CD4-positive, alpha-beta T cell (primary cell): ENCODE measurements around the gene RCAN2. TPM values are rescaled to one million over a fixed set of nuclear protein-coding genes. Genes with fewer than 3 reads are reported as not detected.

Source experiments
- ATAC-seq: fragments of 200-7000 bp; cut with Tn5 transposase; one replicate; pipeline ENCODE4 v1.10.0; 2022; ENCODE audit warnings: mild to moderate bottlenecking; ENCODE audit not compliant: poor library complexity
- CTCF ChIA-PET: fragments of 350-600 bp; sonication (Branson Sonifier 250); formaldehyde crosslinking; loops from one replicate; lab custom pipeline; 2021; ENCODE audit warnings: antibody characterized with exemption, inconsistent platforms; lab: Charles Lee
- POLR2A ChIA-PET: fragments of 350-600 bp; sonication (Branson Sonifier 250); formaldehyde crosslinking; loops from one replicate; lab custom pipeline; 2021; ENCODE audit warnings: antibody characterized with exemption, inconsistent platforms; lab: Charles Lee
- DNase-seq, 14 experiments: peaks; one replicate each; pipeline ENCODE4 v3.0.0-alpha.2; 2013 to 2020; ENCODE audit warnings: mixed read lengths in 2 of 14
- H3K27ac ChIP-seq, 2 donors: one replicate each; pipeline versions ENCODE4 v1.5.1 to v1.7.0; 2013; ENCODE audit warnings: low read length in 2 of 2, low read depth in 1 of 2, mild to moderate bottlenecking in 1 of 2
- H3K27me3 ChIP-seq, 2 experiments: 1 replicate in 1 of 2; 2 replicates in 1 of 2; pipeline versions ENCODE4 v1.6.1 to v1.7.0; 2013; ENCODE audit warnings: low read length in 2 of 2, control low read depth in 1 of 2, mild to moderate bottlenecking in 1 of 2, moderate library complexity in 1 of 2; ENCODE audit not compliant: insufficient read depth in 2 of 2, control insufficient read depth in 1 of 2
- H3K36me3 ChIP-seq: one replicate; pipeline ENCODE4 v1.6.1; 2013; ENCODE audit warnings: low read length, control low read depth; ENCODE audit not compliant: insufficient read depth
- H3K4me1 ChIP-seq: one replicate; pipeline ENCODE4 v1.6.1; 2013; ENCODE audit warnings: low read length, control low read depth; ENCODE audit not compliant: insufficient read depth
- H3K4me3 ChIP-seq: one replicate; pipeline ENCODE4 v1.5.1; 2013; ENCODE audit warnings: mild to moderate bottlenecking, low read length, moderate library complexity
- H3K9me3 ChIP-seq, 2 experiments: 1 replicate in 1 of 2; 2 replicates in 1 of 2; pipeline versions ENCODE4 v1.6.1 to v1.7.0; 2013; ENCODE audit warnings: low read length in 2 of 2, mild to moderate bottlenecking in 2 of 2, control low read depth in 1 of 2, moderate library complexity in 1 of 2; ENCODE audit not compliant: control insufficient read depth in 1 of 2, insufficient read depth in 1 of 2
- H3K27ac Mint-ChIP-seq: one replicate; pipeline ENCODE4 v1.8.0; 2020; ENCODE audit warnings: mixed read lengths
- H3K27me3 Mint-ChIP-seq: one replicate; pipeline ENCODE4 v1.8.0; 2021; ENCODE audit warnings: mixed read lengths
- H3K36me3 Mint-ChIP-seq: one replicate; pipeline ENCODE4 v1.8.0; 2021; ENCODE audit warnings: low read depth, mixed read lengths
- H3K4me1 Mint-ChIP-seq: one replicate; pipeline ENCODE4 v1.8.0; 2021; ENCODE audit warnings: low read depth, mixed read lengths
- H3K4me3 Mint-ChIP-seq: one replicate; pipeline ENCODE4 v1.8.0; 2020; ENCODE audit warnings: mild to moderate bottlenecking, mixed read lengths
- H3K9me3 Mint-ChIP-seq: one replicate; pipeline ENCODE4 v1.8.0; 2020; ENCODE audit warnings: mixed read lengths
- CTCF ChIP-seq: fragments of 200-600 bp; IDR thresholded peaks from one replicate; pipeline ENCODE4 v1.8.0; 2022; ENCODE audit warnings: antibody characterized with exemption, mild to moderate bottlenecking
- intact Hi-C, 2 experiments: fragments of 100-400 bp; cut with DNase I in 1 of 2; cut with micrococcal nuclease in 1 of 2; formaldehyde crosslinking; loops; one replicate each; pipeline versions ENCODE4 v1.15.1 to v1.9.0; 2023 to 2025; cut with DNase I, micrococcal nuclease
- total RNA-seq, 174 experiments: library from RNA in 2 of 174; stranded (reverse) in 2 of 174; gene quantifications; one replicate each; pipeline ENCODE4 v1.2.3 and lab custom pipeline; 2021 to 2026

RCAN2 gene
- total RNA-seq, 2 experiments from 2014 or later = not detected

- POLR2A ChIA-PET = interaction anchor here (1.5 kb wide), 1 partner anchor 9 kb away, joined by 4 read pairs; no protein-coding TSS in a partner anchor
- Mint-ChIP-seq H3K27me3 (peaks cover 30% of the 10 kb centered on the region), H3K9me3 (no peaks in the 10 kb centered on the region), H3K36me3 (no peaks in the 10 kb centered on the region), H3K27ac (no peak overlapping the region), H3K4me1 (no peaks in the 10 kb centered on the region), H3K4me3 (no peak overlapping the region)
- peaks cover 3 to 5% of the 10 kb centered on the region in 2 experiments for H3K27me3 ChIP-seq
- no peaks in the 10 kb centered on the region for H3K36me3 ChIP-seq
- intact Hi-C loops = no loop called here
- no peaks in the 10 kb centered on the region for H3K4me1 ChIP-seq
- CTCF ChIA-PET = no interaction called here
- H3K9me3 ChIP-seq = no peaks in the 10 kb centered on the region
- no peak overlapping the region for H3K4me3 ChIP-seq
- H3K27ac ChIP-seq = no peak overlapping the region
- ATAC-seq (no peak), DNase-seq (no peak)
- TF ChIP-seq CTCF = no peak
Measured at GRCh38 chr6:46469021-46469420, 22.2 kb downstream of the RCAN2 start.

GRCh38 chr6:46468403-46469010 lies 22.7 kb downstream of the RCAN2 start:
- peaks cover 3 to 5% of the 10 kb centered on the region in 2 experiments for H3K27me3 ChIP-seq
- intact Hi-C loops = no loop called here
- no peaks in the 10 kb centered on the region for H3K4me1 ChIP-seq
- Mint-ChIP-seq H3K27me3 (peaks cover 25% of the 10 kb centered on the region), H3K4me3 (no peak overlapping the region), H3K4me1 (no peaks in the 10 kb centered on the region), H3K9me3 (no peaks in the 10 kb centered on the region), H3K27ac (no peak overlapping the region), H3K36me3 (no peaks in the 10 kb centered on the region)
- no peaks in the 10 kb centered on the region for H3K36me3 ChIP-seq
- TF ChIP-seq CTCF = no peak
- CTCF ChIA-PET = no interaction called here
- ATAC-seq = no peak
- POLR2A ChIA-PET = interaction anchor here (1.5 kb wide), 1 partner anchor 9 kb away, joined by 4 read pairs; no protein-coding TSS in a partner anchor
- no peak overlapping the region for H3K4me3 ChIP-seq
- no peaks in the 10 kb centered on the region for H3K9me3 ChIP-seq
- no peak overlapping the region for H3K27ac ChIP-seq
- no peak for DNase-seq

GRCh38 chr6:46466570-46466969 lies 24.7 kb downstream of the RCAN2 start:
- H3K9me3 Mint-ChIP-seq = no peaks in the 10 kb centered on the region
- ATAC-seq (no peak), DNase-seq (no peak)
- Histone ChIP-seq H3K4me1 (no peaks in the 10 kb centered on the region), H3K9me3 (no peaks in the 10 kb centered on the region), H3K36me3 (no peaks in the 10 kb centered on the region), H3K27me3 (peaks cover 0 to 3% of the 10 kb centered on the region in 2 experiments), H3K4me3 (no peak overlapping the region), H3K27ac (no peak overlapping the region)
- no peaks in the 10 kb centered on the region for H3K36me3 Mint-ChIP-seq
- POLR2A ChIA-PET = no interaction called here
- no peak for TF ChIP-seq CTCF
- intact Hi-C loops = no loop called here
- no peaks in the 10 kb centered on the region for H3K4me1 Mint-ChIP-seq
- peaks cover 33% of the 10 kb centered on the region for H3K27me3 Mint-ChIP-seq
- CTCF ChIA-PET = no interaction called here
- no peak overlapping the region for H3K27ac Mint-ChIP-seq
- H3K4me3 Mint-ChIP-seq = no peak overlapping the region
